Astrocyte (in vitro differentiated cells and primary cell): ENCODE data around the gene ANKRD52. TPM values are rescaled to one million over a fixed set of nuclear protein-coding genes. Genes with fewer than 3 reads are reported as not detected.
A peak's percentile ranks its signal among the peaks of the same experiment; 100 is the strongest.

Source experiments
- DNase-seq: peaks from one replicate; pipeline ENCODE4 v3.0.0-alpha.2; 2010; ENCODE audit warnings: low read depth
- FAIRE-seq: peaks from 2 replicates; lab custom pipeline; 2011; peaks lifted over from hg19 to GRCh38; lab: Jason Lieb, UNC
- H2AFZ ChIP-seq: 2 replicates; pipeline ENCODE4 v1.6.0; 2012; ENCODE audit warnings: low read depth, low read length, inconsistent platforms
- H3K27ac ChIP-seq: 2 replicates; pipeline ENCODE4 v1.5.1; 2011; ENCODE audit warnings: low read depth, low read length, inconsistent platforms
- H3K27me3 ChIP-seq: 2 replicates; pipeline ENCODE4 v1.6.0; 2011; ENCODE audit warnings: low read length, inconsistent platforms; ENCODE audit not compliant: insufficient read depth
- H3K36me3 ChIP-seq: 2 replicates; pipeline ENCODE4 v1.5.1; 2011; ENCODE audit warnings: low read length, inconsistent platforms; ENCODE audit not compliant: insufficient read depth
- H3K4me1 ChIP-seq: 2 replicates; pipeline ENCODE4 v1.5.1; 2011; ENCODE audit warnings: low read length, inconsistent platforms; ENCODE audit not compliant: insufficient read depth
- H3K4me2 ChIP-seq: 2 replicates; pipeline ENCODE4 v1.6.0; 2012; ENCODE audit warnings: low read length, inconsistent platforms
- H3K4me3 ChIP-seq: 2 replicates; pipeline ENCODE4 v1.5.1; 2011; ENCODE audit warnings: low read depth, mild to moderate bottlenecking, low read length, inconsistent platforms; ENCODE audit not compliant: insufficient read depth
- H3K79me2 ChIP-seq: 2 replicates; pipeline ENCODE4 v1.6.0; 2012; ENCODE audit warnings: mild to moderate bottlenecking, low read length, inconsistent platforms; ENCODE audit not compliant: insufficient read depth
- H3K9ac ChIP-seq: 2 replicates; pipeline ENCODE4 v1.6.0; 2012; ENCODE audit warnings: mild to moderate bottlenecking, low read length, inconsistent platforms
- H3K9me3 ChIP-seq: 2 replicates; pipeline ENCODE4 v1.5.1; 2012; ENCODE audit warnings: low read depth, mild to moderate bottlenecking, low read length, inconsistent platforms; ENCODE audit not compliant: insufficient read depth
- H4K20me1 ChIP-seq: 2 replicates; pipeline ENCODE4 v1.6.0; 2012; ENCODE audit warnings: low read length, inconsistent platforms; ENCODE audit not compliant: insufficient read depth
- H3K27ac Mint-ChIP-seq: one replicate; pipeline ENCODE4 v1.8.0; 2021; ENCODE audit warnings: mild to moderate bottlenecking, mixed read lengths; ENCODE audit not compliant: unreplicated experiment
- H3K27me3 Mint-ChIP-seq: one replicate; pipeline ENCODE4 v1.8.0; 2021; ENCODE audit warnings: low read depth, mixed read lengths; ENCODE audit not compliant: unreplicated experiment
- H3K36me3 Mint-ChIP-seq: one replicate; pipeline ENCODE4 v1.8.0; 2021; ENCODE audit warnings: low read depth, mixed read lengths; ENCODE audit not compliant: unreplicated experiment
- H3K4me1 Mint-ChIP-seq: one replicate; pipeline ENCODE4 v1.8.0; 2021; ENCODE audit warnings: low read depth, mixed read lengths; ENCODE audit not compliant: unreplicated experiment
- H3K4me3 Mint-ChIP-seq: one replicate; pipeline ENCODE4 v1.8.0; 2021; ENCODE audit warnings: mild to moderate bottlenecking, moderate library complexity, mixed read lengths; ENCODE audit not compliant: unreplicated experiment
- H3K9me3 Mint-ChIP-seq: one replicate; pipeline ENCODE4 v1.8.0; 2021; ENCODE audit warnings: mild to moderate bottlenecking, mixed read lengths; ENCODE audit not compliant: unreplicated experiment
- EZH2 ChIP-seq: IDR thresholded peaks from 2 replicates; pipeline ENCODE4 v1.6.1; 2012; ENCODE audit warnings: mild to moderate bottlenecking, low read length, inconsistent platforms; ENCODE audit not compliant: insufficient read depth
- total RNA-seq: library from RNA; stranded (reverse); gene quantifications from 2 replicates; pipeline ENCODE4 v1.2.1, GENCODE V29; 2021
- TF ChIP-seq, protein P1 (sequence below): IDR thresholded peaks from 2 replicates; pipeline ENCODE4 v1.5.1; 2011; ENCODE audit warnings: low read depth, mild to moderate bottlenecking, inconsistent platforms, low read length, moderate library complexity; ENCODE audit not compliant: insufficient read depth

The ANKRD52 gene
- total RNA-seq, 1 donor from 2014 or later, result 105 TPM

DNA sequence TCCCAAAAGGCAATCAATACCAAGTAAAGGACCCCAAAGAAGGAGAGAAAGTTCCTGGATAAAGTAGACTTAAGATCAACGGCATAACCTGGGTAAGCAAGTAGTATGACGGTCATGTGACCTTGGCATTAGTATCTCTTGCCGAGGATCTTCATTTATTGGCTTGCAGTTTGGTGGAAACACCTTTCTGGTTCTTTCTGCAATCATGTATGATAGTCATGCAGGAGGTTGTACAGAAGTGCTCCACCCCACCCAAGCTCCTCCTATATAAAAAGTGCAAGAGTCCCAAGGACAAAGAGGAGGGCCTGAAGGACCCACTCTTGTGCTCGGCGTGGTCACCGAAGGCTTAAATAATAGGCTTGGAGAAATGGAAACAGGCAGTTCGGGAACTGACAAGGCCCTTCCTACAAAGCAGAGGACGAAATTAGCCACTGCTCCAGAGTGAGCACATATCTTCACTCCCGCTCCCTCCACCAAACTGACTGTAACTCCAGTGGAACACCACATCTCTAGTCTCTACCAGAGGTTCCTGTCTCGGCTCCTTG is 41.2 kb upstream of the ANKRD52 start:
- H3K27ac ChIP-seq, result peak overlapping the region; percentile 63
- H3K36me3 Mint-ChIP-seq, result peaks cover 4% of the 10 kb centered on the region
- peak overlapping the region; percentile 87 for H3K9ac ChIP-seq
- H2AFZ ChIP-seq, result peak overlapping the region; percentile 22
- TF ChIP-seq, protein P1, sequence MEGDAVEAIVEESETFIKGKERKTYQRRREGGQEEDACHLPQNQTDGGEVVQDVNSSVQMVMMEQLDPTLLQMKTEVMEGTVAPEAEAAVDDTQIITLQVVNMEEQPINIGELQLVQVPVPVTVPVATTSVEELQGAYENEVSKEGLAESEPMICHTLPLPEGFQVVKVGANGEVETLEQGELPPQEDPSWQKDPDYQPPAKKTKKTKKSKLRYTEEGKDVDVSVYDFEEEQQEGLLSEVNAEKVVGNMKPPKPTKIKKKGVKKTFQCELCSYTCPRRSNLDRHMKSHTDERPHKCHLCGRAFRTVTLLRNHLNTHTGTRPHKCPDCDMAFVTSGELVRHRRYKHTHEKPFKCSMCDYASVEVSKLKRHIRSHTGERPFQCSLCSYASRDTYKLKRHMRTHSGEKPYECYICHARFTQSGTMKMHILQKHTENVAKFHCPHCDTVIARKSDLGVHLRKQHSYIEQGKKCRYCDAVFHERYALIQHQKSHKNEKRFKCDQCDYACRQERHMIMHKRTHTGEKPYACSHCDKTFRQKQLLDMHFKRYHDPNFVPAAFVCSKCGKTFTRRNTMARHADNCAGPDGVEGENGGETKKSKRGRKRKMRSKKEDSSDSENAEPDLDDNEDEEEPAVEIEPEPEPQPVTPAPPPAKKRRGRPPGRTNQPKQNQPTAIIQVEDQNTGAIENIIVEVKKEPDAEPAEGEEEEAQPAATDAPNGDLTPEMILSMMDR, result no peak
- no peak for TF ChIP-seq EZH2
- H3K9me3 ChIP-seq, result no peaks in the 10 kb centered on the region
- H3K27me3 Mint-ChIP-seq, result no peaks in the 10 kb centered on the region
- peak overlapping the region; percentile 72 for H3K27ac Mint-ChIP-seq
- DNase-seq, result peak; percentile 5
- H4K20me1 ChIP-seq, result peaks cover 35% of the 10 kb centered on the region
- peak overlapping the region; percentile 96 for H3K4me2 ChIP-seq
- peaks cover 5% of the 10 kb centered on the region for H3K36me3 ChIP-seq
- peaks cover 19% of the 10 kb centered on the region for H3K4me1 ChIP-seq
- H3K4me3 ChIP-seq, result peak overlapping the region; percentile 92
- H3K27me3 ChIP-seq, result no peaks in the 10 kb centered on the region
- peaks cover 69% of the 10 kb centered on the region for H3K79me2 ChIP-seq
- no peak for FAIRE-seq
- H3K9me3 Mint-ChIP-seq, result no peaks in the 10 kb centered on the region
- H3K4me3 Mint-ChIP-seq, result peak overlapping the region; percentile 95
- H3K4me1 Mint-ChIP-seq, result peaks cover 13% of the 10 kb centered on the region

DNA sequence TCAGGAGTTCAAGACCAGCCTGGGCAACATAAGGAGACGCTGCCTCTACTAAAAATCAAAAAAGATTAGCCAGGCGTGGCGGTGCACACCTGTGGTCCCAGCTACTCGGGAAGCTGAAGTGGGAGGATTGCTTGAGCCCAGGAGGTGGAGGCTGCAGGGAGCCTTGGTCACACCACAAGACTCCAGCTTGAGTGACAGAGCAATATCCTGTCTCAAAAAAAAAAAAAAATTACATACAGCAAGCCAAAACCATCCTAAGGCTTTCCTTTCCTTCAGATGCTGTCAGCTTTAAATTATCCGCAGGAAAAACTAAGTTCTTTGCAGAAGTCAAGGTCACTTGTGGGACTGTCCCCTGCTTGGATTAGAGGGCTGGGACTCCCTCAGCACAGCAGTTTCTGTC is 40.6 kb upstream of the ANKRD52 start:
- no peaks in the 10 kb centered on the region for H3K27me3 ChIP-seq
- FAIRE-seq (no peak), DNase-seq (no peak)
- H3K27me3 Mint-ChIP-seq, result no peaks in the 10 kb centered on the region
- peaks cover 19% of the 10 kb centered on the region for H3K4me1 ChIP-seq
- no peaks in the 10 kb centered on the region for H3K9me3 Mint-ChIP-seq
- H3K36me3 ChIP-seq, result peaks cover 5% of the 10 kb centered on the region
- H3K27ac Mint-ChIP-seq, result peak overlapping the region; percentile 62
- peak overlapping the region; percentile 95 for H3K4me3 Mint-ChIP-seq
- no peak overlapping the region for H3K27ac ChIP-seq
- H2AFZ ChIP-seq, result no peak overlapping the region
- H3K36me3 Mint-ChIP-seq, result peaks cover 4% of the 10 kb centered on the region
- peak overlapping the region; percentile 92 for H3K4me3 ChIP-seq
- H3K9ac ChIP-seq, result peak overlapping the region; percentile 87
- H3K9me3 ChIP-seq, result no peaks in the 10 kb centered on the region
- peak overlapping the region; percentile 96 for H3K4me2 ChIP-seq
- H3K4me1 Mint-ChIP-seq, result peaks cover 13% of the 10 kb centered on the region
- TF ChIP-seq EZH2, result no peak
- TF ChIP-seq, protein P1, result no peak
- H3K79me2 ChIP-seq, result peaks cover 75% of the 10 kb centered on the region
- H4K20me1 ChIP-seq, result peaks cover 38% of the 10 kb centered on the region

DNA sequence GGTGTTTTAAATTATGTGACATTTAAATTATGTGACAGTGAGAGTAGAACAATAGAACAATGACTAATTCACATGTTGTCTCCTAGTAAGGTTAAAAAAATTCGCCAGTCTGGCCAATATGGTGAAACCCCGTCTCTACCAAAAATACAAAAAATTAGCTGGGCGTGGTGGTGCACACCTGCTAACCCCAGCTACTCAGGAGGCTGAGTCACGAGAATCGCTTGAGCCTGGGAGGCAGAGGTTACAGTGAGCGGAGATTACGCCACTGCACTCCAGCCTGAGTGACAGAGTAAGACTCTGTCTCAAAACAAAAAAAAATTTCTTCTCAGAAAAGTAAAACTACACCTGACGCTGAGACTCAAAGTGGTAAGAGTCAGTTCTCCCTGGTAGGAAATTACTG is 39.2 kb upstream of the ANKRD52 start:
- Mint-ChIP-seq H3K36me3 (peaks cover 4% of the 10 kb centered on the region), H3K4me3 (peak overlapping the region; percentile 54), H3K4me1 (peaks cover 13% of the 10 kb centered on the region), H3K27ac (no peak overlapping the region), H3K9me3 (no peaks in the 10 kb centered on the region), H3K27me3 (no peaks in the 10 kb centered on the region)
- Histone ChIP-seq H3K9me3 (no peaks in the 10 kb centered on the region), H3K36me3 (peaks cover 8% of the 10 kb centered on the region), H3K27me3 (no peaks in the 10 kb centered on the region), H3K27ac (no peak overlapping the region), H3K4me3 (no peak overlapping the region), H4K20me1 (peaks cover 46% of the 10 kb centered on the region), H3K79me2 (peaks cover 87% of the 10 kb centered on the region), H3K9ac (no peak overlapping the region), H3K4me2 (peak overlapping the region; percentile 96), H2AFZ (no peak overlapping the region), H3K4me1 (peaks cover 19% of the 10 kb centered on the region)
- no peak for DNase-seq
- TF ChIP-seq, protein P1, result no peak
- TF ChIP-seq EZH2, result no peak
- no peak for FAIRE-seq
